DMS53 (cell line): ENCODE measurements around the gene PCSK6.
"Not testable (repeated sequence)": the region's sequence is repeated elsewhere in the genome, so short reads cannot be mapped to it uniquely, and the experiment has no call there.

ENCODE experiments used
- DNase-seq: peaks from one replicate; lab custom pipeline; 2025; lab: John Stamatoyannopoulos, UW

PCSK6 gene

DNA sequence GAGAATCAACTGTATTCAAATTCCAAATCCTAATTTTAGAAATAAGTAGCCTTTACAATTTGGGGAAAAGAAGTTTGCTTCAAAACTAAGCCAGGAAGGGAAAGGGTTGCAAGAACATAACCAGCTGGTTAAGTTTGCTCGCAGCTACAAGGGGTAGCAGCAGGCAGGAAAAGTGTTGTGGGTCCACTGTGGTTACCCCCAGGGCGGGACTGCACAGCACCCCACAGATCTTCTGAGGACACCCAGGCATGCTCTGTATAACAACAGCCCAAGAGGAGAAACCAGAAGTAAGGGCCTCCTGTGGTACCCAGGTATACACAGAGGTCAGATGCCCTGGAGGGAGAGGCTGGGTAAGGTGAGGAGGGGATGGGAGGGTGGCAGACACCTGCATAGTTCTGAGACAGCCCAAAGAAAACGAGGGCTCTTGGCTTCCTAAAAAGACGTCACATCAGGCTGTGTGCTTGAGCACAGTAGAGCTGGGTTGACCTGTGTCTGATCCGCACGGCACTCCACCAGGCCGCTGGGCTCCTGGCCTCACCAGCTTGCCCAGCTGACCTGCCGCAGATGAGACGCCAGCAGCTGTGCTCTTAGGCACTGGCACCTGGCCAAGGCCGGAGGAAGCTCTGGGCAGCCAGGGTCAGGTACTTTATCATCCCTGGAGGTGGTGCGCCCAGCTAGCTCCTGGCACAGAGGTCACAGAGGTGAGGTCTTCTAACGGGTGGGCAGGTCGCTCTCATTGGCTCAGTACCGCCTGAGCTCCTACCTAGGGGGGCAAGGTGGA is 112.7 kb downstream of the PCSK6 start:
- no peak for DNase-seq

DNA sequence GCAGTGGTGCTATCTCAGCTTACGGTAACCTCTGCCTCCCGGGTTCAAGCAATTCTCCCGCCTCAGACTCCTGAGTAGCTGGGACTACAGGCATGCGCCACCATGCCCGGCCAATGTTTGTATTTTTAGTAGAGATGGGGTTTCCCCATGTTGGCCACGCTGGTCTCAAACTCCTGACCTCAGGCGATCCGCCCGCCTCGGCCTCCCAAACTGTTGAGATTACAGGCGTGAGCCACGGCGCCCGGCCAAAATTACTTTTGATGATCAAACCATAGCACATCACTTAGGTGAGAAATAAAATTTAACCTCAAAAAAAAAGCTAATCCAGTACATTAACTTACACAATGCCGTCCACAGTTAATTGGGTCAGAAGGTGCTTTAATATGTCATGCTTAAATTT is 114.5 kb downstream of the PCSK6 start:
- DNase-seq: not testable (repeated sequence)

GRCh38 chr15:101374326-101374725 is 115.2 kb downstream of the PCSK6 start:
- no peak for DNase-seq

GRCh38 chr15:101373577-101373976 is 115.9 kb downstream of the PCSK6 start:
- no peak for DNase-seq

DNA sequence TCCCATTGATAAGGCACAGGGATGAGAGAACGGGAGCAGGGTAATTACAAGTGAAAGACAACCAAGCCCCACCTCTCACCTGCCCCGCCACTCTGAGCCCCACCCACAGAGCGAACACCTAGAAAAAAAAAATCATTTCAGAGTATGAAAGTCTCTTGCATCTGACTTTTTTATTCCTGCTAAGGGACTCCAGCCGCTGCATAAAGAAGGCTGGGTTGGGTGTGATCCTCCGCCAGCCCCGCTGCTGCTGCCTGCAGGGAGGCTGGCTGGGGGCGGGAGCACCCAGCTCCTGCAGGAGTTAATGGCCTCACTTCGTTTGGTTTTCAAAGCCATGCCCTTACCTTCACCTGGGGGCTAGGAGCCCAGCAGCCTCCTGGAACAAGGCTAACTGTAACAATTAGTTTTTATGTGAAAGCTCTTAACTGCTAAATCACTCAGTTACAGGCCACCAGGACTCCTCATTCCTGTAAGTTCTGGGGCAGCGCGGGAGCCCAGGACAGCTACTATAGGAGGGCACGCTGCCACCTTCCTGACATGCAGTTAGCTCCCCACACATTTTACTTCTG is 116.5 kb downstream of the PCSK6 start:
- no peak for DNase-seq

GRCh38 chr15:101372149-101372577 is 117.3 kb downstream of the PCSK6 start:
- no peak for DNase-seq

- no peak for DNase-seq
These were observed 118.0 kb downstream of the PCSK6 start for GRCh38 chr15:101371519-101371918.

DNA sequence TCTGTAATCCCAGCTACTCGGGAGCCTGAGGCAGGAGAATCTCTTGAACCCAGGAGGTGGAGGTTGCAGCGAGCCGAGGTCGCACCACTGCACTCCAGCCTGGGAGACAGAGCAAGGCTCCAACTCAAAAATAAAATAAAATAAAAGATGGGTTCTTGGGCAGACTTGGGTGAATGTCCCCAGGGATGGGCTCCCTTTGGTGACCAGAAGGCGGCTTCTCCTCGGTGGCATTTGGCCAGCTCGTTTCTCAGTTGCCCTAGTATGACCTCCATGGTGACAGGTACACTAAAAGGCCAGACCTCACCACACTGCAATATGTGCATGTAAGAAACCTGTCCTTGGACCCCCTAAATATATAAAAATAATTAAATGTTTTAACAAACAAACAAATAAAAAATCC is 118.4 kb downstream of the PCSK6 start:
- DNase-seq: no peak

DNA sequence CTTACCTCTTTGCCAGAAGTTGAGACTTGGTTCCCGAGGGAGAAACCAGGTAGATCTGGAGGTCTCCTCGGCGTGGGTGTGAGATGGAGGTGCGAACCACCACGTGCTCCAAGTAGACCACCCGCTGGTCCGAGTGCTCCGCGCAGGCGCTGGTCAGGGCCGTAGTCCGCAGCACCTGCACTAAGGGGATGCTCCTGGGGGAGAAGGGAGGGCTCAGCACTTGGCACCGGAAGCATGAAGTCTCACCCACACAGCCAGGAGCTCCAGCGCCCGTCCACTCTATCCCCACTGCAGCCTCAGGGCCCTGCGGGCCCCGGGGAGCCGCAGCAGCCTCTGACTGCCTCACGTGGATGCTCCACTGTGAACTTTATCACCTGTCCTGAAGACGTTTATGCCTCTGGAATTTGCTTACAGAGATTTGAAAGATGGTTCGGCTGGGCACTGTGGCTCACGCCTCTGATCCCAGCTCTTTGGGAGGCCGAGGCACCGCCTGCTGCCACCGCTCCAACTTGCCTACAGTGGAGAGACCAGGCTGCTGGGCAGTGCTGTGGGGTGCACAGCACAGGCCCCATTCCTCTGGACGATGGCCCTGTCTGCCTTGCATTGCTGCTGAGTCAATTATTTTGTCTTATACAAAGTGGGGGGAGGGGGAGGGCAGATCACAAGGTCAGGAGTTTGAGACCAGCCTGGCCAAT is 119.0 kb downstream of the PCSK6 start:
- no peak for DNase-seq

DNA sequence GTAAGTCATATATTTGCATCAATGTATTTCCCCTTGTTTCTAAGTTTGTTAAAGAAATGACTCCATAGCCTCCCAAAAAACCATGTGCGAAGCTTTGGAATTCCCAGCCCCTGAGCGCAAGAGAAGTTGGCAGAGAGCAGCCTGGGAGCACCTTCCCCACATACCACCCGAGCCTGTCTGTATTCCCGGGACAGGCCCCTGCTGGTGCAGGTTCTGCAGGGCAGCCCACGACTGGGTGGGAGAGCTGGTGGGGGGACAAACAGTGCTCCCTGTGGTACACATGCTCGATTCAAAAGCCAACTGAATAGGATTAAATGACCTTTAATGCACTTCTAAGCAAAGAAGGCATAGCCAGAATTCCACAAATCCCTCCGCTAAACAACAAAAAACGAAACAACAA is 119.8 kb downstream of the PCSK6 start:
- DNase-seq: no peak

DNA sequence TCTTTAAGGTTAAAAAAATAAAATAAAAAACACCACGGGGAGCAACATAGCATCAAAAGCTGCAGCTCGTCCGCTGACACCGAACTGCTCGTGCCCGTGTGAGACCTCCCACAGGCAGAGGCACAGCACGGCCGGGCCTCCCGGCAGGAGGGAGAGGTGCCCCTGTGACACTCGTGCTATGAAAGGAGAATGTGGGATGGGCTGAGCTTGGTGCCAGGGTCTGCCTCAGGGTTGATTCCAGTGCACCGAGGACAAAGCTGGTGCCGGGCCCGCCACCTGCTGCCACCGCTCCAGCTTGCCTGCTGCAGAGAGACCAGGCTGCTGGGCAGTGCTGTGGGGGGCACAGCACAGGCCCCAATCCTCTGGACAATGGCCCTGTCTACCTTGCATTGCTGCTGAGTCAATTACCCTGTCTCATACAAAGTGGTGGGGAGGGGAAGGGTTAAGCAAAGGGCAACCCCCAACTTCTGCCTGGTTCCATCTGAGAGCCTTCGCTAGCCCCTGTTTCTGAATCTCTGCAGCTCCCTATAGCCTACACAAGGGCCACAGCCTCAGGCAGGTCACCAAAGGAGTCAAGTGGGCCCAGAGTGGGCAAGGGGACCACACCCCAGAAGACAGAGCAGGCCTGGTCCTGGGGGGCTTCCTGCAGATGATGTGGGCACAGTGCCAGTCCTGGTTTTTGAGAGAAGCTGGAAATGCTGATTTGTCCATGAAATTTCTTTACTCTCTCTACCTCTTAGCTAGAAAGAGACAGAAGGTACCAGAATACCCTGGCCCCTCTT is 120.5 kb downstream of the PCSK6 start:
- DNase-seq: no peak

GRCh38 chr15:101368086-101368780 is 121.3 kb downstream of the PCSK6 start:
- no peak for DNase-seq

GRCh38 chr15:101366853-101367252 is 122.7 kb downstream of the PCSK6 start:
- no peak for DNase-seq

- no peak for DNase-seq
These were observed 126.4 kb downstream of the PCSK6 start for GRCh38 chr15:101362986-101363566.

GRCh38 chr15:101362359-101362758 is 127.1 kb downstream of the PCSK6 start:
- DNase-seq: no peak

GRCh38 chr15:101361418-101361817 is 128.1 kb downstream of the PCSK6 start:
- DNase-seq: no peak

DNA sequence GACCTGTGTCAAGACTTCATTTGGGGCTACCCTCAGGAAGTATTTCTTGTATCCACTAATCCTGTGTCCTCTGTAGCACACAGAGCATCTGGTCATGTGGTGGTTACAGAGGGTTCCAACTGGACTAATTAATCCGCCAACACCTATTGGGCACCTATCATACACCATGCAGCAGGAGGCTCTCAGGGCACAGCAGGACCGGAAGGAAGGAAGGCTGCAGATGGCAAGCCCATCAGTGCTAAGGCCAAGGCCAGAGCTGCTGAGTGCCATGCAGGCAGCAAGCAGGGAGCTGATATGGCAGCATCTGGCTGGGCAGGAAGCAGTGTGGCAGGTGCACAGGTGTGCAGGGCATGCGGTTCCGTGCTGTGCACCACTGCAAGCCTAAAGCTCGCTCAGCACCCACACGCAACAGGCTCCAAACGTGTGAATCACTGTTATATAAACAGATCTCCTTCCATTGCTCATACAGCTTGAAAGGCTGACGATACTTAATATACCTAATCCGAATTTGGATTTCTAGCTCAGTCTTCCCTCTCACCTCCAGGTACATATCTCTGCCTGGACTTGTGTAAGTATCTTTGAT is 130.1 kb downstream of the PCSK6 start:
- peak; percentile 92 for DNase-seq

GRCh38 chr15:101358895-101359294 is 130.6 kb downstream of the PCSK6 start:
- DNase-seq: no peak

DNA sequence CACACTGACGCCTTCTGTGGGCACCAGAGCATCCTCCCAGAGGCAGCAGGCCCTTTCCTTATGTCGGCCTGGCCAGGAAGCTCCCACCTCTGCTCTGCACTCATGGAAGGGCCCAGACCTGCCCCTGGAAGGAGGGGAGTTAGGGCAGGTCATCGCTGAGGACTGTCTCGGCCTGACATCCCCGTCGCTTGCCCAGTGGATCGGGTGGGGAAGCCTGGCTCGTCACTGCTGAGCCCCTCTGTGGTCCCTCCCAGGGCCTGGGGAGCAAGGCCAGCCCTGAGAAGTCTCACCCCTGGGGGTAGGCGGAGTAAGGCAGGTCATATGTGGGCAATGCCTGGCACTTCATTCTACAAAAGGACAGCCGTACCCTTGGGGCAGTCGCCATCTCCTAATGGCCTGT is 131.6 kb downstream of the PCSK6 start:
- no peak for DNase-seq

GRCh38 chr15:101357333-101357732 is 132.2 kb downstream of the PCSK6 start:
- DNase-seq: no peak
